ENCODE data around the gene ZC2HC1C. TPM values are rescaled to one million over a fixed set of nuclear protein-coding genes. Genes with fewer than 3 reads are reported as not detected.

The ZC2HC1C gene
- total RNA-seq, 2 experiments from 2014 or later, result 0.22 to 0.30 TPM

GRCh38 chr14:75041613-75042012 is 27.8 kb upstream of the ZC2HC1C start:
- Mint-ChIP-seq H3K9me3 (no peaks in the 10 kb centered on the region), H3K36me3 (ENCODE audit: low read depth) (peaks cover 66% of the 10 kb centered on the region), H3K4me3 (no peak overlapping the region), H3K4me1 (ENCODE audit: low read depth) (peaks cover 37% of the 10 kb centered on the region), H3K27ac (no peak overlapping the region), H3K27me3 (no peaks in the 10 kb centered on the region)
- ATAC-seq (ENCODE audit: poor library complexity) (no peak), DNase-seq (no peak)
- POLR2A ChIA-PET, result interaction anchor here (0.9 kb wide), 1 partner anchor 8 kb away, joined by 3 read pairs; no protein-coding TSS in a partner anchor
- CTCF ChIA-PET, result interaction anchor here (1.1 kb wide), 1 partner anchor 136 kb away, joined by 3 read pairs; no protein-coding TSS in a partner anchor
- TF ChIP-seq CTCF (IDR thresholded peaks at IDR 0.05), result no peak
- intact Hi-C loops (cut with DNase I, micrococcal nuclease), result loop anchor here in 1 of 2 experiments (5.0 kb wide), 1 partner anchor 36 kb away; no protein-coding TSS in a partner anchor
- H3K27ac ChIP-seq (ENCODE audit: low read depth in 1 of 2, low read length in 2 of 2), result no peak overlapping the region
- peaks cover 2% of the 10 kb centered on the region for H3K4me1 ChIP-seq (ENCODE audit: insufficient read depth, low read length)
- H3K4me3 ChIP-seq (ENCODE audit: low read length), result no peak overlapping the region
- H3K27me3 ChIP-seq (ENCODE audit: control insufficient read depth in 1 of 2, insufficient read depth in 2 of 2, low read length in 2 of 2), result no peaks in the 10 kb centered on the region
- peaks cover 20% of the 10 kb centered on the region for H3K36me3 ChIP-seq (ENCODE audit: insufficient read depth, low read length)
- no peaks in the 10 kb centered on the region for H3K9me3 ChIP-seq (ENCODE audit: control insufficient read depth in 1 of 2, insufficient read depth in 1 of 2, low read length in 2 of 2)

DNA sequence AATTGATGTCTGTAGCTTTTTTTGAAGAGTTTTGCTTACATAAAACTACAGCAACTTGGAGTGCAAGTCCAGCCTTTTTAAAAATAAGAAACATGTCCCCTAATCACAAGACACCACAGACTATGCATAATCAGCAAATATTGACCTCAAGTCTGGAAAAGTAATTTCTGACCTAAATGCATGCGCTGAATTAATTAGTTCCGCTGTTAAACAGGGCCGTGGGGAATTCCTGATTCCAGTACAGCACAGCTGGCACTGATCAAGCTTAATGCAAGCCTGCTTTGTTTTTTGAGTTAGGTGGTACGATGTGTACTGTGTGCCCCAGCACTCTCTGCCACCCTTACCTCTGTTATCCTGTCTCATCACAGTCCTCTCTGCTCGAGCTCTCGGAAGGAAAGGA is 27.4 kb upstream of the ZC2HC1C start:
- DNase-seq (no peak), ATAC-seq (ENCODE audit: poor library complexity) (no peak)
- H3K36me3 ChIP-seq (ENCODE audit: insufficient read depth, low read length), result peaks cover 16% of the 10 kb centered on the region
- no peaks in the 10 kb centered on the region for H3K9me3 Mint-ChIP-seq
- ChIA-PET CTCF (no interaction called here), POLR2A (no interaction called here)
- H3K4me1 ChIP-seq (ENCODE audit: insufficient read depth, low read length), result peaks cover 2% of the 10 kb centered on the region
- H3K27me3 ChIP-seq (ENCODE audit: control insufficient read depth in 1 of 2, insufficient read depth in 2 of 2, low read length in 2 of 2), result no peaks in the 10 kb centered on the region
- no peak overlapping the region for H3K27ac Mint-ChIP-seq
- peaks cover 42% of the 10 kb centered on the region for H3K4me1 Mint-ChIP-seq (ENCODE audit: low read depth)
- intact Hi-C loops (cut with DNase I, micrococcal nuclease), result loop anchor here in 1 of 2 experiments (5.0 kb wide), 1 partner anchor 35 kb away; no protein-coding TSS in a partner anchor
- H3K9me3 ChIP-seq (ENCODE audit: control insufficient read depth in 1 of 2, insufficient read depth in 1 of 2, low read length in 2 of 2), result no peaks in the 10 kb centered on the region
- H3K27ac ChIP-seq (ENCODE audit: low read depth in 1 of 2, low read length in 2 of 2), result no peak overlapping the region
- H3K36me3 Mint-ChIP-seq (ENCODE audit: low read depth), result peaks cover 66% of the 10 kb centered on the region
- TF ChIP-seq CTCF (IDR thresholded peaks at IDR 0.05), result no peak
- no peak overlapping the region for H3K4me3 Mint-ChIP-seq
- H3K4me3 ChIP-seq (ENCODE audit: low read length), result no peak overlapping the region
- no peaks in the 10 kb centered on the region for H3K27me3 Mint-ChIP-seq

DNA sequence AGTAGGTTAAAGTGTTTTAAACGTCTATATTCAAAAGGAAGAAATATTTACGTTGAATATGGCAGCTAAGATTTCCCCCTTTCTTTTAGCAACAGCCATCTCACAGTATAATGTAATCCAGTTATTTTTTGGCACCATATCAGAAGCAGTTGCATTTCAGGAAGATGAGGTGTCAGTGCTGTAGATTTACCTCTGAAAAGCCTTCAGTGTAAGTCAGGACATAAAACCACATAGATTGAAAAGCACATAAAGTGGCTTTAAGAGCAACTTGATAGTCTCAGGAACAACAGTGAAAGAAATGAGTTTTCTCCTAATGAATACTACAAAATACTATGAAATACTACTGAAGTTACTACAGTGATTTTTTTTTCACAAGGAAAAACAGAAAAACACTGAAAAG is 25.1 kb upstream of the ZC2HC1C start:
- no peak overlapping the region for H3K4me3 ChIP-seq (ENCODE audit: low read length)
- DNase-seq (no peak), ATAC-seq (ENCODE audit: poor library complexity) (no peak)
- intact Hi-C loops (cut with DNase I, micrococcal nuclease), result loop anchor here in 1 of 2 experiments (5.0 kb wide), 1 partner anchor 33 kb away; no protein-coding TSS in a partner anchor
- no peaks in the 10 kb centered on the region for H3K27me3 ChIP-seq (ENCODE audit: control insufficient read depth in 1 of 2, insufficient read depth in 2 of 2, low read length in 2 of 2)
- CTCF ChIA-PET, result interaction anchor here (1.7 kb wide), 1 partner anchor 44 kb away, joined by 4 read pairs; no protein-coding TSS in a partner anchor
- Mint-ChIP-seq H3K9me3 (no peaks in the 10 kb centered on the region), H3K27me3 (no peaks in the 10 kb centered on the region), H3K4me3 (peak overlapping the region; percentile 38), H3K4me1 (ENCODE audit: low read depth) (peaks cover 65% of the 10 kb centered on the region), H3K27ac (no peak overlapping the region), H3K36me3 (ENCODE audit: low read depth) (peaks cover 62% of the 10 kb centered on the region)
- H3K9me3 ChIP-seq (ENCODE audit: control insufficient read depth in 1 of 2, insufficient read depth in 1 of 2, low read length in 2 of 2), result no peaks in the 10 kb centered on the region
- no peak for TF ChIP-seq CTCF (IDR thresholded peaks at IDR 0.05)
- POLR2A ChIA-PET, result no interaction called here
- H3K4me1 ChIP-seq (ENCODE audit: insufficient read depth, low read length), result peaks cover 2% of the 10 kb centered on the region
- H3K36me3 ChIP-seq (ENCODE audit: insufficient read depth, low read length), result peaks cover 10% of the 10 kb centered on the region
- H3K27ac ChIP-seq (ENCODE audit: low read depth in 1 of 2, low read length in 2 of 2), result no peak overlapping the region
